Stimulated activated memory B cell treated with anti-CD40 and anti-IgM and Interleukin-4, amounts not matched to agents 10 μg/mL and 1 μg/mL and 100 μg/mL, for 72 hours (primary cell): Measurements from ENCODE around the gene OLAH.

ENCODE experiments used
- ATAC-seq: fragments of 150-1000 bp; cut with Tn5 transposase; 2 replicates; pipeline ENCODE4 v1.10.0; 2021
- H3K27ac Mint-ChIP-seq: one replicate; pipeline ENCODE4 v1.8.0; 2022; ENCODE audit warnings: mild to moderate bottlenecking, mixed read lengths
- H3K27me3 Mint-ChIP-seq: one replicate; pipeline ENCODE4 v1.8.0; 2022; ENCODE audit warnings: mixed read lengths
- H3K36me3 Mint-ChIP-seq: one replicate; pipeline ENCODE4 v1.8.0; 2022; ENCODE audit warnings: mixed read lengths
- H3K4me1 Mint-ChIP-seq: one replicate; pipeline ENCODE4 v1.8.0; 2022; ENCODE audit warnings: mixed read lengths
- H3K4me3 Mint-ChIP-seq: one replicate; pipeline ENCODE4 v1.8.0; 2022; ENCODE audit warnings: mild to moderate bottlenecking, moderate library complexity, mixed read lengths
- H3K9me3 Mint-ChIP-seq: one replicate; pipeline ENCODE4 v1.8.0; 2022; ENCODE audit warnings: mixed read lengths

Gene OLAH

GRCh38 chr10:15052121-15052520 lies 8.4 kb downstream of the OLAH start:
- H3K36me3 Mint-ChIP-seq = no peaks in the 10 kb centered on the region
- H3K27me3 Mint-ChIP-seq = peaks cover 11% of the 10 kb centered on the region
- no peaks in the 10 kb centered on the region for H3K9me3 Mint-ChIP-seq
- H3K27ac Mint-ChIP-seq = no peak overlapping the region
- H3K4me1 Mint-ChIP-seq = no peaks in the 10 kb centered on the region
- ATAC-seq = no peak
- no peak overlapping the region for H3K4me3 Mint-ChIP-seq

GRCh38 chr10:15053061-15053460 lies 9.3 kb downstream of the OLAH start:
- no peaks in the 10 kb centered on the region for H3K36me3 Mint-ChIP-seq
- no peak overlapping the region for H3K4me3 Mint-ChIP-seq
- H3K9me3 Mint-ChIP-seq = no peaks in the 10 kb centered on the region
- no peaks in the 10 kb centered on the region for H3K4me1 Mint-ChIP-seq
- H3K27me3 Mint-ChIP-seq = peaks cover 15% of the 10 kb centered on the region
- H3K27ac Mint-ChIP-seq = no peak overlapping the region
- no peak for ATAC-seq

GRCh38 chr10:15058689-15059088 lies 14.9 kb downstream of the OLAH start:
- Mint-ChIP-seq H3K27me3 (peaks cover 36% of the 10 kb centered on the region), H3K36me3 (peaks cover 13% of the 10 kb centered on the region), H3K27ac (no peak overlapping the region), H3K9me3 (peaks cover 8% of the 10 kb centered on the region), H3K4me1 (no peaks in the 10 kb centered on the region), H3K4me3 (no peak overlapping the region)
- ATAC-seq = no peak

- H3K27ac Mint-ChIP-seq = no peak overlapping the region
These were observed 16.2 kb downstream of the OLAH start for GRCh38 chr10:15059914-15060313.

GRCh38 chr10:15060638-15061037 lies 16.9 kb downstream of the OLAH start:
- ATAC-seq = no peak
- Mint-ChIP-seq H3K27ac (no peak overlapping the region), H3K9me3 (peaks cover 12% of the 10 kb centered on the region), H3K27me3 (peaks cover 44% of the 10 kb centered on the region), H3K4me1 (no peaks in the 10 kb centered on the region), H3K4me3 (no peak overlapping the region), H3K36me3 (peaks cover 13% of the 10 kb centered on the region)

More at GRCh38 chr10:15059914-15060313, 16.2 kb downstream of the OLAH start:
- ATAC-seq = no peak
- Mint-ChIP-seq H3K4me3 (no peak overlapping the region), H3K27me3 (peaks cover 37% of the 10 kb centered on the region), H3K36me3 (peaks cover 13% of the 10 kb centered on the region), H3K9me3 (peaks cover 8% of the 10 kb centered on the region), H3K4me1 (no peaks in the 10 kb centered on the region)

- peaks cover 25% of the 10 kb centered on the region for H3K27me3 Mint-ChIP-seq
- ATAC-seq = no peak
- peaks cover 11% of the 10 kb centered on the region for H3K9me3 Mint-ChIP-seq
These were observed 23.4 kb downstream of the OLAH start for GRCh38 chr10:15067154-15067553.

GRCh38 chr10:15068802-15069201 lies 25.1 kb downstream of the OLAH start:
- Mint-ChIP-seq H3K27ac (no peak overlapping the region), H3K4me1 (no peaks in the 10 kb centered on the region), H3K27me3 (peaks cover 35% of the 10 kb centered on the region), H3K4me3 (no peak overlapping the region), H3K9me3 (peaks cover 11% of the 10 kb centered on the region), H3K36me3 (no peaks in the 10 kb centered on the region)
- ATAC-seq = no peak

More at GRCh38 chr10:15067154-15067553, 23.4 kb downstream of the OLAH start:
- H3K4me3 Mint-ChIP-seq = no peak overlapping the region
- H3K4me1 Mint-ChIP-seq = no peaks in the 10 kb centered on the region
- H3K36me3 Mint-ChIP-seq = no peaks in the 10 kb centered on the region
- H3K27ac Mint-ChIP-seq = no peak overlapping the region

- ATAC-seq = no peak
- peaks cover 11% of the 10 kb centered on the region for H3K9me3 Mint-ChIP-seq
- H3K36me3 Mint-ChIP-seq = no peaks in the 10 kb centered on the region
- H3K4me1 Mint-ChIP-seq = no peaks in the 10 kb centered on the region
- peaks cover 39% of the 10 kb centered on the region for H3K27me3 Mint-ChIP-seq
- H3K27ac Mint-ChIP-seq = no peak overlapping the region
- no peak overlapping the region for H3K4me3 Mint-ChIP-seq
These were observed 25.5 kb downstream of the OLAH start for GRCh38 chr10:15069230-15069629.

GRCh38 chr10:15072358-15072757 lies 28.6 kb downstream of the OLAH start:
- H3K27ac Mint-ChIP-seq = no peak overlapping the region
- H3K9me3 Mint-ChIP-seq = peaks cover 6% of the 10 kb centered on the region
- no peak overlapping the region for H3K4me3 Mint-ChIP-seq
- H3K36me3 Mint-ChIP-seq = no peaks in the 10 kb centered on the region
- no peak for ATAC-seq
- H3K27me3 Mint-ChIP-seq = peaks cover 30% of the 10 kb centered on the region
- H3K4me1 Mint-ChIP-seq = no peaks in the 10 kb centered on the region

- H3K27me3 Mint-ChIP-seq = peaks cover 20% of the 10 kb centered on the region
- no peak overlapping the region for H3K4me3 Mint-ChIP-seq
- no peaks in the 10 kb centered on the region for H3K4me1 Mint-ChIP-seq
- H3K36me3 Mint-ChIP-seq = no peaks in the 10 kb centered on the region
- no peak overlapping the region for H3K27ac Mint-ChIP-seq
- no peak for ATAC-seq
- H3K9me3 Mint-ChIP-seq = no peaks in the 10 kb centered on the region
These were observed 31.7 kb downstream of the OLAH start for GRCh38 chr10:15075421-15075820.

GRCh38 chr10:15083674-15084501 lies 40.1 kb downstream of the OLAH start:
- Mint-ChIP-seq H3K27ac (no peak overlapping the region), H3K36me3 (no peaks in the 10 kb centered on the region), H3K4me1 (no peaks in the 10 kb centered on the region), H3K9me3 (no peaks in the 10 kb centered on the region), H3K27me3 (no peaks in the 10 kb centered on the region), H3K4me3 (no peak overlapping the region)
- no peak for ATAC-seq

- H3K4me3 Mint-ChIP-seq = no peak overlapping the region
- H3K9me3 Mint-ChIP-seq = no peaks in the 10 kb centered on the region
- no peak overlapping the region for H3K27ac Mint-ChIP-seq
- ATAC-seq = no peak
- no peaks in the 10 kb centered on the region for H3K36me3 Mint-ChIP-seq
- no peaks in the 10 kb centered on the region for H3K27me3 Mint-ChIP-seq
- no peaks in the 10 kb centered on the region for H3K4me1 Mint-ChIP-seq
These were observed 40.8 kb downstream of the OLAH start for GRCh38 chr10:15084502-15084922.

GRCh38 chr10:15088428-15089261 lies 44.9 kb downstream of the OLAH start, which contains the start of gene ACBD7:
TSS of gene ACBD7 (minus strand) at chr10:15088776. CDS start at chr10:15088728, 48 bp downstream.
- H3K27ac Mint-ChIP-seq = no peak within 1 kb of the TSS
- H3K36me3 Mint-ChIP-seq = no peaks in the 10 kb centered on the region
- peak within 1 kb of the TSS; percentile 75 for H3K4me3 Mint-ChIP-seq
- no peaks in the 10 kb centered on the region for H3K27me3 Mint-ChIP-seq
- peak; percentile 99 for ATAC-seq
- H3K4me1 Mint-ChIP-seq = no peaks in the 10 kb centered on the region
- H3K9me3 Mint-ChIP-seq = no peaks in the 10 kb centered on the region

- no peak overlapping the region for H3K4me3 Mint-ChIP-seq
- H3K27ac Mint-ChIP-seq = no peak overlapping the region
These were observed 47.7 kb downstream of the OLAH start for GRCh38 chr10:15091418-15091817.

GRCh38 chr10:15092855-15093408 lies 49.2 kb downstream of the OLAH start:
- H3K27ac Mint-ChIP-seq = no peak overlapping the region

More at GRCh38 chr10:15091418-15091817, 47.7 kb downstream of the OLAH start:
- Mint-ChIP-seq H3K9me3 (no peaks in the 10 kb centered on the region), H3K36me3 (no peaks in the 10 kb centered on the region), H3K4me1 (peaks cover 5% of the 10 kb centered on the region), H3K27me3 (no peaks in the 10 kb centered on the region)
- no peak for ATAC-seq

More at GRCh38 chr10:15092855-15093408, 49.2 kb downstream of the OLAH start:
- Mint-ChIP-seq H3K36me3 (no peaks in the 10 kb centered on the region), H3K4me1 (peaks cover 15% of the 10 kb centered on the region), H3K4me3 (no peak overlapping the region), H3K9me3 (no peaks in the 10 kb centered on the region), H3K27me3 (no peaks in the 10 kb centered on the region)
- no peak for ATAC-seq
